A549 (cell line): Measurements from ENCODE around the gene CDC42EP4. TPM values are rescaled to one million over a fixed set of nuclear protein-coding genes. Genes with fewer than 3 reads are reported as not detected.
A peak's percentile ranks its signal among the peaks of the same experiment; 100 is the strongest.

Experiments used
- ATAC-seq, 2 experiments: fragments of 200-7000 bp in 1 of 2; fragments of >200 bp in 1 of 2; cut with Nextera tagmentation in 1 of 2; cut with Tn5 transposase in 1 of 2; 3 replicates each; pipeline versions ENCODE4 v1.8.0 to v1.9.1; 2018 to 2020; ENCODE audit warnings: mild to moderate bottlenecking in 1 of 2, moderate library complexity in 1 of 2
- CTCF ChIA-PET: fragments of 300-600 bp; sonication (Branson Sonifier 250); formaldehyde crosslinking; extraction: SDS; loops from one replicate; lab custom pipeline; 2021; ENCODE audit warnings: antibody characterized with exemption, inconsistent platforms; lab: Yijun Ruan, JAX
- POLR2A ChIA-PET: fragments of 350-600 bp; formaldehyde crosslinking; extraction: SDS; loops from one replicate; lab custom pipeline; 2021; ENCODE audit warnings: antibody characterized with exemption, inconsistent platforms; lab: Yijun Ruan, JAX
- DNase-seq, 2 experiments: peaks; one replicate each; pipeline versions ENCODE4 v3.0.0 to v3.0.0-alpha.2; 2011 to 2016; ENCODE audit warnings: low read depth in 1 of 2, low spot score in 1 of 2
- FAIRE-seq: peaks from 2 replicates; lab custom pipeline; 2011; peaks lifted over from hg19 to GRCh38; lab: Jason Lieb, UNC
- H3K27ac ChIP-seq, 2 experiments: fragments of >200 bp; sonication (Bioruptor Twin); formaldehyde crosslinking; 3 replicates each; pipeline ENCODE4 v1.5.1; 2016 to 2017
- H3K4me1 ChIP-seq: fragments of >200 bp; sonication (Bioruptor Twin); formaldehyde crosslinking; 3 replicates; pipeline ENCODE4 v1.6.1; 2016
- H3K4me2 ChIP-seq: fragments of >200 bp; sonication (Bioruptor Twin); formaldehyde crosslinking; 3 replicates; pipeline ENCODE4 v1.6.1; 2016
- H3K4me3 ChIP-seq: fragments of >200 bp; sonication (Bioruptor Twin); formaldehyde crosslinking; 3 replicates; pipeline ENCODE4 v1.5.1; 2016
- H3K9me3 ChIP-seq: fragments of >200 bp; sonication (Bioruptor Twin); formaldehyde crosslinking; 3 replicates; pipeline ENCODE4 v1.6.1; 2016
- CBX2 ChIP-seq: fragments of 200-600 bp; sonication (generic); IDR thresholded peaks from 2 replicates; pipeline ENCODE4 v1.6.1; 2016; ENCODE audit warnings: low read depth, mild to moderate bottlenecking, borderline replicate concordance
- EHF ChIP-seq: fragments of 250-450 bp; sonication (Bioruptor Pico); IDR thresholded peaks from 2 replicates; pipeline ENCODE4 v1.5.0; 2020; ENCODE audit warnings: mild to moderate bottlenecking
- EP300 ChIP-seq, 2 experiments: fragments of >200 bp; sonication (Bioruptor Twin); formaldehyde crosslinking; IDR thresholded peaks; 2 replicates in 1 of 2; 3 replicates in 1 of 2; pipeline ENCODE4 v1.6.1; 2016 to 2017
- ESRRA ChIP-seq: fragments of 150-350 bp; IDR thresholded peaks from 2 replicates; pipeline ENCODE4 v1.6.1; 2014; ENCODE audit warnings: mild to moderate bottlenecking, low read length, borderline replicate concordance
- FOSL2 ChIP-seq, 2 experiments: fragments of 450-650 bp in 1 of 2; fragments of >200 bp in 1 of 2; sonication (Bioruptor Twin) in 1 of 2; formaldehyde crosslinking; IDR thresholded peaks; 2 replicates each; pipeline versions ENCODE4 v1.5.0 to v1.6.1; 2016 to 2020; ENCODE audit warnings: mild to moderate bottlenecking in 1 of 2, moderate library complexity in 1 of 2
- FOXS1 ChIP-seq: fragments of 250-450 bp; sonication (Bioruptor Pico); IDR thresholded peaks from 2 replicates; pipeline ENCODE4 v1.5.0; 2020; ENCODE audit warnings: mild to moderate bottlenecking, moderate library complexity
- HDAC2 ChIP-seq: fragments of 200-600 bp; sonication (generic); IDR thresholded peaks from 2 replicates; pipeline ENCODE4 v1.6.1; 2016
- HEYL ChIP-seq: fragments of 250-450 bp; sonication (Bioruptor Pico); IDR thresholded peaks from 2 replicates; pipeline ENCODE4 v1.8.0; 2021; ENCODE audit warnings: mild to moderate bottlenecking, moderate library complexity
- HOXB5 ChIP-seq: fragments of 250-450 bp; sonication (Bioruptor Pico); IDR thresholded peaks from 2 replicates; pipeline ENCODE4 v1.5.0; 2020; ENCODE audit warnings: mild to moderate bottlenecking, moderate library complexity
- NFE2L2 ChIP-seq: fragments of 150-350 bp; conservative IDR thresholded peaks from 2 replicates; pipeline ENCODE4 v1.6.1; 2014; ENCODE audit warnings: low read length
- POLR2A ChIP-seq: IDR thresholded peaks from 2 replicates; pipeline ENCODE4 v1.6.1; 2012; ENCODE audit warnings: mild to moderate bottlenecking, low read length
- POLR2AphosphoS2 ChIP-seq: conservative IDR thresholded peaks from 2 replicates; pipeline ENCODE4 v1.6.1; 2012; ENCODE audit warnings: low read length, improper control_type of control experiment, inconsistent platforms
- RCOR1 ChIP-seq: fragments of 150-350 bp; IDR thresholded peaks from 2 replicates; pipeline ENCODE4 v1.6.1; 2014; ENCODE audit warnings: antibody characterized with exemption, low read length, low read depth
- RFX5 ChIP-seq: fragments of 450-650 bp; IDR thresholded peaks from 2 replicates; pipeline ENCODE4 v1.7.1; 2014; ENCODE audit warnings: antibody characterized with exemption, mild to moderate bottlenecking, moderate library complexity
- RNF2 ChIP-seq: fragments of 200-600 bp; sonication (generic); IDR thresholded peaks from 2 replicates; pipeline ENCODE4 v1.6.1; 2016; ENCODE audit warnings: low read depth, mild to moderate bottlenecking, antibody characterized with exemption, moderate library complexity, borderline replicate concordance
- SMC3 ChIP-seq: fragments of >200 bp; sonication (Bioruptor Twin); formaldehyde crosslinking; IDR thresholded peaks from 3 replicates; pipeline ENCODE4 v1.6.1; 2018; ENCODE audit warnings: inconsistent platforms
- TP53 ChIP-seq: fragments of 250-450 bp; sonication (Bioruptor Pico); IDR thresholded peaks from 2 replicates; pipeline ENCODE4 v1.5.0; 2021; ENCODE audit warnings: mild to moderate bottlenecking, moderate library complexity
- ZC3H11A ChIP-seq: fragments of 450-650 bp; IDR thresholded peaks from 2 replicates; pipeline ENCODE4 v1.6.1; 2014; ENCODE audit warnings: antibody characterized with exemption, mild to moderate bottlenecking
- ZSCAN20 ChIP-seq: fragments of 250-450 bp; sonication (Bioruptor Pico); IDR thresholded peaks from 2 replicates; pipeline ENCODE4 v1.8.0; 2022; ENCODE audit warnings: mild to moderate bottlenecking, moderate library complexity
- WGBS: methylation state at CpG from one replicate; pipeline ENCODE4 v1.1.6; 2017; ENCODE audit errors: missing lambda C conversion rate; 5-methylcytosine and 5-hydroxymethylcytosine counted together
- polyA plus RNA-seq, 4 experiments: library from polyadenylated mRNA; depleted of rRNA in 3 of 4; stranded (reverse); fragments of >200 nt; fragmentation: RNase III in 1 of 4; extraction: RNeasy Plus Mini Kit Qiagen cat#74134 plus additional on column Dnase treatment in 1 of 4; gene quantifications; 2 replicates in 3 of 4; 3 replicates in 1 of 4; pipeline ENCODE4 v1.2.3, GENCODE V29; 2011 to 2017
- TF ChIP-seq, protein P1 (sequence below): fragments of >200 bp; sonication (Bioruptor Twin); formaldehyde crosslinking; IDR thresholded peaks from 2 replicates; pipeline ENCODE4 v1.6.1; 2016
- TF ChIP-seq, protein P2 (sequence below): fragments of >200 bp; sonication (Bioruptor Twin); formaldehyde crosslinking; IDR thresholded peaks from 3 replicates; pipeline ENCODE4 v1.6.1; 2016
- TF ChIP-seq, protein P3 (sequence below): fragments of 450-650 bp; IDR thresholded peaks from 2 replicates; pipeline ENCODE4 v1.6.1; 2014; ENCODE audit warnings: antibody characterized with exemption
- TF ChIP-seq, protein P4 (sequence below): fragments of 250-450 bp; sonication (Bioruptor Pico); IDR thresholded peaks from 2 replicates; pipeline ENCODE4 v1.5.0; 2020; ENCODE audit warnings: low read depth, mild to moderate bottlenecking, moderate library complexity

CDC42EP4 gene
- polyA plus RNA-seq, 2 of the 4 experiments (the other 2 are of a cell fraction) = 33.8 to 65.7 TPM

DNA sequence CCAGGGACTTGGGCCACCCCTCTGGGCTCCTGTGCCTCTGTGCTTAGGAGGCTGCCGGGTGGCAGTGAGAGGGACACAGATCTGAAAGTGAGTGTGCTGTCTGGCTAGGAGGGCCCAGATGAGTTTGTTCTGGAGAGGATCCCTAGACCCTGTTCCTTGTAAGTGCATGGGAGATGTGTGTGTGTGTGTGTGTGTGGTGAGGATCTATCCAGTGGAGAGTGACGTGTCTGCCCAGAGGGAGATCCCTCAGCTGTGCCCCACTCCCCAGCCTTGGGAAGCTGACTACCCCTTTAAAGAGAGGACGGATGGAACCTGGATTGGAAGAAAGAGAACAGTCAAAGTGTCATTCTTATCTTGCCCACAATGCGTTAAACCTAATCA lies 25.5 kb upstream of the CDC42EP4 start:
- Histone ChIP-seq H3K27ac (peak overlapping the region in 1 of 2 experiments; percentile 93; a peak in 3 of 6 replicates), H3K9me3 (no peaks in the 10 kb centered on the region), H3K4me1 (peaks cover 48% of the 10 kb centered on the region), H3K4me3 (no peak overlapping the region), H3K4me2 (no peak overlapping the region)
- TF ChIP-seq ESRRA (no peak), NFE2L2 (no peak), FOXS1 (CRISPR knock-in tag) (no peak), RCOR1 (no peak), HOXB5 (CRISPR knock-in tag) (no peak), CBX2 (no peak), SMC3 (no peak), RNF2 (no peak), EP300 (IDR thresholded peaks at IDR 0.05) (no peak), FOSL2 (IDR thresholded peaks at IDR 0.05) (no peak), FOSL2 (CRISPR knock-in tag; IDR thresholded peaks at IDR 0.05) (no peak), EHF (no peak), TP53 (no peak), HDAC2 (no peak), ZSCAN20 (no peak)
- TF ChIP-seq, protein P1, sequence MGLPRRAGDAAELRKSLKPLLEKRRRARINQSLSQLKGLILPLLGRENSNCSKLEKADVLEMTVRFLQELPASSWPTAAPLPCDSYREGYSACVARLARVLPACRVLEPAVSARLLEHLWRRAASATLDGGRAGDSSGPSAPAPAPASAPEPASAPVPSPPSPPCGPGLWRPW = no peak
- TF ChIP-seq, protein P2, sequence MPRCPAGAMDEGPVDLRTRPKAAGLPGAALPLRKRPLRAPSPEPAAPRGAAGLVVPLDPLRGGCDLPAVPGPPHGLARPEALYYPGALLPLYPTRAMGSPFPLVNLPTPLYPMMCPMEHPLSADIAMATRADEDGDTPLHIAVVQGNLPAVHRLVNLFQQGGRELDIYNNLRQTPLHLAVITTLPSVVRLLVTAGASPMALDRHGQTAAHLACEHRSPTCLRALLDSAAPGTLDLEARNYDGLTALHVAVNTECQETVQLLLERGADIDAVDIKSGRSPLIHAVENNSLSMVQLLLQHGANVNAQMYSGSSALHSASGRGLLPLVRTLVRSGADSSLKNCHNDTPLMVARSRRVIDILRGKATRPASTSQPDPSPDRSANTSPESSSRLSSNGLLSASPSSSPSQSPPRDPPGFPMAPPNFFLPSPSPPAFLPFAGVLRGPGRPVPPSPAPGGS = no peak
- TF ChIP-seq, protein P3, sequence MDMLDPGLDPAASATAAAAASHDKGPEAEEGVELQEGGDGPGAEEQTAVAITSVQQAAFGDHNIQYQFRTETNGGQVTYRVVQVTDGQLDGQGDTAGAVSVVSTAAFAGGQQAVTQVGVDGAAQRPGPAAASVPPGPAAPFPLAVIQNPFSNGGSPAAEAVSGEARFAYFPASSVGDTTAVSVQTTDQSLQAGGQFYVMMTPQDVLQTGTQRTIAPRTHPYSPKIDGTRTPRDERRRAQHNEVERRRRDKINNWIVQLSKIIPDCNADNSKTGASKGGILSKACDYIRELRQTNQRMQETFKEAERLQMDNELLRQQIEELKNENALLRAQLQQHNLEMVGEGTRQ = no peak
- TF ChIP-seq, protein P4, sequence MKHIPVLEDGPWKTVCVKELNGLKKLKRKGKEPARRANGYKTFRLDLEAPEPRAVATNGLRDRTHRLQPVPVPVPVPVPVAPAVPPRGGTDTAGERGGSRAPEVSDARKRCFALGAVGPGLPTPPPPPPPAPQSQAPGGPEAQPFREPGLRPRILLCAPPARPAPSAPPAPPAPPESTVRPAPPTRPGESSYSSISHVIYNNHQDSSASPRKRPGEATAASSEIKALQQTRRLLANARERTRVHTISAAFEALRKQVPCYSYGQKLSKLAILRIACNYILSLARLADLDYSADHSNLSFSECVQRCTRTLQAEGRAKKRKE (CRISPR knock-in tag) = no peak
- 88% methylated on average over 4 of the region's 4 CpGs for WGBS
- ChIA-PET POLR2A (no interaction called here), CTCF (interaction anchor here (1.5 to 9.5 kb wide), 3 partner anchors 10 to 33 kb away, joined by 4 to 128 read pairs (median 15); partner anchors contain the start of gene CDC42EP4)
- ATAC-seq (no peak), FAIRE-seq (no peak), DNase-seq (no peak)

DNA sequence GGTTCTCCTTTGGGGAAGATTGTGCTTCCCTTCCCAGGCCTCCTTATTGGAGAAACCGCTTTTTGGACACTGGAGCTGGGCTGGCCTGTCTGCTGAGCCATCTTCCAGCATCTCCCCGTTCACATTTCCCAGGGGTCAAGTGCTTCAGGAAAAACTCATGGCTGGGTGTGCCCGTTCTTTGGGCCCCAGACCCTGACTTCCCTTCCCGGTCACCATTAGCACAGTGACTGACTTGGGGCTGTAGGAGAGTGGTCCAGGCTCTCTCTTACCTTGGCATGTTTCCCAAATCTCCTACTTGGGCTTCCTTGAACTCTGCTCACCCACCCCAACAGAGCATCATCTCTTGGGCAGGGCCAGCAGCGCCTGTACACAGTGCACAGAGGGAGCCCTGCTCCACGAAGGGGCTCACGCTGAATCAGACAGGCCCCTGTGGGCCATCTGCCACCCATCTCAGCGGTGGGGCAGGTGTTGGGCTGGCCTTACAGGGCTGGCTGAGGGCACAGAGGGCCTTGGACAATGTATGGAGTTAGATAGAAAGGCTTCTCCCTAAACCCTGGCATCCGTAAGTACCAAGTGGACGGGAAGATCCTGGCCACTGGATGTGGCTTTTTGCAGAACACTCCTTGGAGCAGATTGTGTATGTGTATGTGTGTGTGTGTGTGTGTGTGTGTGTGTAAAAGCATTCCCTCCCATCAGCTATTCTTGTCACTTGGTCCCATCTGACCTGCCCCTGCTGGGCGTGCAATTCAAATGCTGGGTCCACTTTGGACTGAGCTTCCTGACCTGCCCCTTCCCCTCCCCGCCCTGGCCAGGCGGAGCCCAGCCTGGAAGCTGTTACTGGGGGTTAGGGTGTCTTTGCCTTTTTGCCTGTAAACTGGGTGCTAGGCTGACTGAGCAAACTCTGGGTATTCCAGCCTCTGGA lies 24.9 kb upstream of the CDC42EP4 start:
- WGBS = 95% methylated on average over 13 of the region's 13 CpGs
- no peak for FAIRE-seq
- no peak overlapping the region for H3K4me3 ChIP-seq
- CTCF ChIA-PET = interaction anchor here (0.7 to 9.5 kb wide), 3 partner anchors 15 to 34 kb away, joined by 4 to 128 read pairs (median 15); partner anchors contain the start of gene CDC42EP4
- no peak for TF ChIP-seq POLR2AphosphoS2
- TF ChIP-seq, protein P1 = no peak
- no peak for TF ChIP-seq RCOR1
- no peak for TF ChIP-seq FOSL2 (IDR thresholded peaks at IDR 0.05)
- no peak for TF ChIP-seq FOSL2 (CRISPR knock-in tag; IDR thresholded peaks at IDR 0.05)
- TF ChIP-seq RFX5 = no peak
- no peak for TF ChIP-seq HDAC2
- TF ChIP-seq ZC3H11A = no peak
- no peak for TF ChIP-seq POLR2A
- no peak for TF ChIP-seq FOXS1 (CRISPR knock-in tag)
- TF ChIP-seq TP53 = no peak
- no peak for TF ChIP-seq HEYL (CRISPR knock-in tag)
- no peak for TF ChIP-seq SMC3
- TF ChIP-seq EHF = no peak
- no peaks in the 10 kb centered on the region for H3K9me3 ChIP-seq
- H3K4me1 ChIP-seq = peaks cover 41% of the 10 kb centered on the region
- ATAC-seq = no peak
- no peak for DNase-seq
- peak overlapping the region in 1 of 2 experiments; percentile 93; a peak in 3 of 6 replicates for H3K27ac ChIP-seq
- POLR2A ChIA-PET = interaction anchor here (0.6 to 0.9 kb wide), 3 partner anchors 7 to 29 kb away, joined by 3 to 7 read pairs (median 3); no protein-coding TSS in a partner anchor
- H3K4me2 ChIP-seq = no peak overlapping the region
